GM12865 (cell line): ENCODE results near the gene LEO1.
A peak's percentile ranks its signal among the peaks of the same experiment; 100 is the strongest.

Experiments used
- DNase-seq: peaks from one replicate; pipeline ENCODE4 v3.0.0; 2010; ENCODE audit warnings: low read depth
- H3K4me3 ChIP-seq: 2 replicates; pipeline ENCODE4 v1.5.1; 2011; ENCODE audit warnings: mild to moderate bottlenecking, low read depth, low read length, control low read depth
- TF ChIP-seq, protein P1 (sequence below): IDR thresholded peaks from 2 replicates; pipeline ENCODE4 v1.5.1; 2011; ENCODE audit warnings: low read length, control low read depth, low read depth, inconsistent platforms; ENCODE audit not compliant: insufficient read depth; ENCODE audit errors: missing control alignments

The LEO1 gene

DNA sequence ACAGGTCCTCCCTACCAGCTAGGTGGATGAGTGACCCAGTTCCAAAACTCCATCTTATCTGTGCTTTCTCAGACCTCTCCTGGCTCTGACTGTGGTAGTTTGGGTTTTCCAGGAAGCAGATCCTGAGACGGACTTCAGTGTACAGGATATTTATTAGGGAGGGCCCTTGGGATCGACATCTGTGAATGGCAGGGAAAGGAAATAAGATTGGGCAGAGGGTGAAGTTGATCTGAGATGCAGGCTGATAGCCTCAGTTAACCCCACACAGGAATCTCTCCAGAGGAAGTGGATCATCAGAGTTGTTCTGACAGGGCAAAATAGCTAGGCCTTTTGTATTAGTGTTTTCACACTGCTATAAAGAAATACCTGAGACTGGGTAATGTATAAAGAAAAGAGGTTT lies 30.8 kb upstream of the LEO1 start:
- no peak for DNase-seq
- TF ChIP-seq, protein P1, sequence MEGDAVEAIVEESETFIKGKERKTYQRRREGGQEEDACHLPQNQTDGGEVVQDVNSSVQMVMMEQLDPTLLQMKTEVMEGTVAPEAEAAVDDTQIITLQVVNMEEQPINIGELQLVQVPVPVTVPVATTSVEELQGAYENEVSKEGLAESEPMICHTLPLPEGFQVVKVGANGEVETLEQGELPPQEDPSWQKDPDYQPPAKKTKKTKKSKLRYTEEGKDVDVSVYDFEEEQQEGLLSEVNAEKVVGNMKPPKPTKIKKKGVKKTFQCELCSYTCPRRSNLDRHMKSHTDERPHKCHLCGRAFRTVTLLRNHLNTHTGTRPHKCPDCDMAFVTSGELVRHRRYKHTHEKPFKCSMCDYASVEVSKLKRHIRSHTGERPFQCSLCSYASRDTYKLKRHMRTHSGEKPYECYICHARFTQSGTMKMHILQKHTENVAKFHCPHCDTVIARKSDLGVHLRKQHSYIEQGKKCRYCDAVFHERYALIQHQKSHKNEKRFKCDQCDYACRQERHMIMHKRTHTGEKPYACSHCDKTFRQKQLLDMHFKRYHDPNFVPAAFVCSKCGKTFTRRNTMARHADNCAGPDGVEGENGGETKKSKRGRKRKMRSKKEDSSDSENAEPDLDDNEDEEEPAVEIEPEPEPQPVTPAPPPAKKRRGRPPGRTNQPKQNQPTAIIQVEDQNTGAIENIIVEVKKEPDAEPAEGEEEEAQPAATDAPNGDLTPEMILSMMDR, result no peak
- no peak overlapping the region for H3K4me3 ChIP-seq

DNA sequence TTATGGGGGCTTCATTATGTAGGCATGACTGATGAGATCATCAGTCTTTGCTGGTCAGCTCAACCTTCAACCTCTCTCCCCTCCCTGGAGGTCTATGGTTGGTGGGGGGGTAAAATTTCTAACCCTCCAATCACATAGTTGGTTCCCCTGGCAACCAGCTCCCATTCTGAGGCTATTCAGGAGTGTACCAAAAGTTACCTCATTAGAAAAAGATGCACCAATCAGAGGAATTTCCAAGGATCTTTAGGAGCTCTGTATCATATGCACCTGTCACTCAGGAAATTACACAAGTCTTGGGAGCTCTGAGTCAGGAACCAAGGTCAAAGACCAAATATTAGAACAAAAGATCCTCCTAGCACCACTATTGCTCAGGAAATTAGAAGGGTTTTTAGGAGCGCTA lies 21.4 kb upstream of the LEO1 start:
- H3K4me3 ChIP-seq, result no peak overlapping the region
- DNase-seq, result no peak
- TF ChIP-seq, protein P1, result no peak

DNA sequence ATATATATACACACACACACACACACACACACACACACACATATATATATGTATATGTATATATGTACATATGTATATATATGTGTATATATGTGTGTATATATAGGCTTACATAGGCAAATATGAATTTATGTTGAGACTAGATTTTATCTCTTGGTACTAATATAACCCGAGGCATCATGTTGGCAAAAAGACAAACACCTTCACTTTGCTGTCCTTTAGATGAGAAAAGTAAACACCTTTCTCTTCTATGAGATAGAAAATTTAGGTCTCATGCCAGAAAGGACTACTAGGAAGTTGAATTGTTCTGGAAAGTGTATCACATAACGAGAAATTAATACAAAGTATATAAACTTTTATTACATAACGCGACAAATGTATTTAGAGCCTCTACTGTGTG lies 19.6 kb upstream of the LEO1 start:
- TF ChIP-seq, protein P1, result no peak
- H3K4me3 ChIP-seq, result no peak overlapping the region
- DNase-seq, result no peak

DNA sequence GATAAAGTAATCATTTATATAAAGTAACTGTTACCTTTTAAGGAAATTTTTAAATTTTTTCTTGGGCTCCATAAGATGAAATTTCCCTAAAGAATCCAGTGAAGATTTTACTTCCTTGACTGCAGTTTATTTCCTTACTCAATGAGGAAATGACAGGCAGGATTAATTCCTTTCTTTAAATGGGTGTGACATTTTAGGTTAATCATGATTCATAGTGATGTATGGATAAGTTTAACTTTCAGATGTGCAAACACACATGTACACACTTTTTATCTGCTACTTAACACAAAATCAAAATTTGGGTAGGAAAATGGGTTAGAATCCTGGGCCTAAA lies 11.2 kb upstream of the LEO1 start:
- TF ChIP-seq, protein P1, result no peak
- DNase-seq, result no peak
- no peak overlapping the region for H3K4me3 ChIP-seq

DNA sequence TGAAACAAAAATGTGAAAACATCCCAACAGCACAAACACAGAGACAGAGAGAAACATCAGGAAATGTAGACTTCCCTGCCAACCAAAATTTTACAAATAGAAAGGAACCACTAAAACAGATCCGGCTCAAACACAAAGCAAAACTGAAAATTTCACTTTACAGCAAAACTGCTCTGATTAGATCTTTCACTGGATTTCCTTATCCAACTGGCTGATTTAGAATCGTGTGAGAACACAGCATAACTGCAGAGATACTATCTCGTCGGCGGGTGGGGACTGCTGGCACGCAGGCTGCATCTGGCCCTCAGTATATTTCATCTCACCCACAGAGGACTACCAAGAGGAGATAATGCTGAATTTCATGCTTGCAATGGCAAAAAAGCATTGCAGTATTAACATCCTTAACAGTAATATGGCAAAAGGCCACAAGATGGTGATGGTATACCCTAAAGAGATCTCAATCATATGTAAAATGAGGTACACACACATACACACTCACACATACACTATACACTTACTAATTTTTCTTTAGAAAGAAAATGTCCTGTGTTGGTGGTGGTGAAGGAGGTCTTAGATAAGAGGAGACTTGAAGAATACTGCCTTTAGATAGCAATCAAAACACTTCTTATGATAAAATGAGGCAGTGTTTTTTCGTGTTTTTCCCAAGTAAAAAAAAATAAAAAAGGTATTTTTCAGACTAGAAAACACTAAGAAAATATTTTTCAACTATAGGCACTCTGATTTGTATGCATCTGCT lies 10.6 kb upstream of the LEO1 start:
- TF ChIP-seq, protein P1, result peak; percentile 57
- peak; percentile 89 for DNase-seq
- peak overlapping the region; percentile 54 for H3K4me3 ChIP-seq

DNA sequence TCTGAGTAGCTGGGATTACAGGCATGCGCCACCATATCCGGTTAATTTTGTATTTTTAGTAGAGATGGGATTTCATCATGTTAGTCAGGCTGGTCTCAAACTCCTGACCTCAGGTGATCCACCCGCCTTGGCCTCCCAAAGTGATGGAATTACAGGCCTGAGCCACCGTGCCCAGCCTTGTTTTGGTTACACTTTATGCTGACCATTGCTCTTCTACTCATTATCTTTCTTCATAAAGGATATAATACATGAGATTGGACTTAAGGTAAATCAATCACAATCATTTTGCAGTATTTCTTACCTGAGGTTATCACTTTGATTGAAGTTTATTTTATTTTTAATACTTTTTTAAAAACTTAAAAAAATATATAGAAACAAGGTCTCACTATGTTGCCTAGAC lies 2.2 kb upstream of the LEO1 start:
- H3K4me3 ChIP-seq, result no peak overlapping the region
- DNase-seq, result no peak
- TF ChIP-seq, protein P1, result no peak

DNA sequence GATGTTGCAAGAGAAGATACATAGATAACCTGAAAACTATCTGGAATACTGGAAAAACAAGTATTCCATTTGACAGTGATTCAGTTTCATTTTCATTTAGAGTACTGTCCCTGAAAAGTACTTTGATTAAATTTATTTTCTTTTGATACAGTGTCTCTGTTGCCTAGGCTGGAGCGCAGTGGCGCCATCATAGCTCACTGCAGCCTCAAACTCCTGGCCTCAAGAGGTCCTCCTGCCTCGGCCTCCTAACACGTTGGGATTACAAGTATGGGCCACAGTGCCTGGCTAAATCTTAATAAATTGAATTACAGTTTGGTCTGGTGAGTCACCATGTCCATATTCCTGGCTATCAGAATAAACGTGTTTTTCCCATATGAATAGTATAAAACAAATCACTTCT lies 1.6 kb upstream of the LEO1 start:
- no peak for DNase-seq
- no peak overlapping the region for H3K4me3 ChIP-seq
- TF ChIP-seq, protein P1, result no peak
